ENCODE measurements around the gene NUDT16L1. TPM values are rescaled to one million over a fixed set of nuclear protein-coding genes. Genes with fewer than 3 reads are reported as not detected.

NUDT16L1 gene
- total and polyA plus RNA-seq, 2 experiments from 2014 or later: 84.4 to 157 TPM

GRCh38 chr16:4679156-4679849 lies 14.1 kb upstream of the NUDT16L1 start:
- TF ChIP-seq, protein P1, sequence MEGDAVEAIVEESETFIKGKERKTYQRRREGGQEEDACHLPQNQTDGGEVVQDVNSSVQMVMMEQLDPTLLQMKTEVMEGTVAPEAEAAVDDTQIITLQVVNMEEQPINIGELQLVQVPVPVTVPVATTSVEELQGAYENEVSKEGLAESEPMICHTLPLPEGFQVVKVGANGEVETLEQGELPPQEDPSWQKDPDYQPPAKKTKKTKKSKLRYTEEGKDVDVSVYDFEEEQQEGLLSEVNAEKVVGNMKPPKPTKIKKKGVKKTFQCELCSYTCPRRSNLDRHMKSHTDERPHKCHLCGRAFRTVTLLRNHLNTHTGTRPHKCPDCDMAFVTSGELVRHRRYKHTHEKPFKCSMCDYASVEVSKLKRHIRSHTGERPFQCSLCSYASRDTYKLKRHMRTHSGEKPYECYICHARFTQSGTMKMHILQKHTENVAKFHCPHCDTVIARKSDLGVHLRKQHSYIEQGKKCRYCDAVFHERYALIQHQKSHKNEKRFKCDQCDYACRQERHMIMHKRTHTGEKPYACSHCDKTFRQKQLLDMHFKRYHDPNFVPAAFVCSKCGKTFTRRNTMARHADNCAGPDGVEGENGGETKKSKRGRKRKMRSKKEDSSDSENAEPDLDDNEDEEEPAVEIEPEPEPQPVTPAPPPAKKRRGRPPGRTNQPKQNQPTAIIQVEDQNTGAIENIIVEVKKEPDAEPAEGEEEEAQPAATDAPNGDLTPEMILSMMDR (IDR thresholded peaks at IDR 0.05; ENCODE audit: low read depth, low read length): no peak
- no peaks in the 10 kb centered on the region for H3K9me3 ChIP-seq (ENCODE audit: low read depth)
- H3K4me1 ChIP-seq (ENCODE audit: low read depth): peaks cover 13% of the 10 kb centered on the region
- no peaks in the 10 kb centered on the region for H3K27me3 ChIP-seq
- H3K4me3 ChIP-seq: no peak overlapping the region
- peak in 1 of 2 donors; percentile 75 for DNase-seq (ENCODE audit: low read depth in 1 of 2, low spot score in 1 of 2)
- peak overlapping the region; percentile 62 for H3K27ac ChIP-seq
- peaks cover 2% of the 10 kb centered on the region for H3K36me3 ChIP-seq

- DNase-seq (ENCODE audit: low read depth in 1 of 2, low spot score in 1 of 2): no peak
- Histone ChIP-seq H3K4me1 (ENCODE audit: low read depth) (peaks cover 13% of the 10 kb centered on the region), H3K27me3 (no peaks in the 10 kb centered on the region), H3K9me3 (ENCODE audit: low read depth) (no peaks in the 10 kb centered on the region), H3K4me3 (no peak overlapping the region), H3K36me3 (peaks cover 2% of the 10 kb centered on the region), H3K27ac (peak overlapping the region; percentile 62)
- TF ChIP-seq, protein P1 (IDR thresholded peaks at IDR 0.05; ENCODE audit: low read depth, low read length): no peak
These were observed 13.3 kb upstream of the NUDT16L1 start for GRCh38 chr16:4679850-4680636.

DNA sequence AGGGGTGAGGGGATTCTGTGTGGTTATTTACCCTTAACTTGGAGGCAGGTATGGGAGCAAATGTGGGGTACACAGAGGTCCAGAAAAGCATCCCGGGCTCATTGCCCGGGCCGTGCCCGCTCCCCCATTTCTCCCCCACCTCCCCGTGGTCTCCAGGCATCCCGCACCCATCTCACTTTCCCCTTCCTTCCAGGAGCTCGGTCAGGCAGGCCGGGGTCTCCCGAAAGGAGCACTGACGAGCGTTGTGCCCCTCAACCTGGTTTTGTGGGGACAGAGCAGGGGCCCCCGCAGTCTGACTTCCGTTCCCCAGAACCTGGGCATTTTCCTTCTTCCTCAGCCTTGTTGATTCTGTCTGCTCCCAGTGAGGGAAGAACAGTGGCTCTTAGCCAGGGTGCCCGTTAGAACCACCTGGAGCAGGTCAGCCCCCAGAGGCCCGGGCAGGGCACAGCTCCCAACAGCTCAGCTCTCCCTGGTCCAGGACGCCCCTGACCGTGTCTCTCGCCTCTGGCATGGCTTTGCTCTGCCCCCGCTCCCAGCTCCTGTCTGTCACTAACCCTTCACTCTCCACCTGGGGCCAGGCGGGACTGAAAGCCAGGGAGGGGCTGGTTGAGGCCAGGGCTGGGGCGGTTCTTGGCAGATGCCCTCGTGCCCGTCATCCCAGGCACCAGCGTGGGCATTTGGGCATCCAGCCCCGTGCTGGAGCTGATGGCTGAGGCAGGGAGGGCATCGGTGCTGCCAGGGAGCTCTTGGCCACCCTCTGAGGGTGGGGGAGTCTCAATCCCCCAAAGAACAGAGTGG lies 12.5 kb upstream of the NUDT16L1 start:
- DNase-seq (ENCODE audit: low read depth in 1 of 2, low spot score in 1 of 2): no peak
- peaks cover 13% of the 10 kb centered on the region for H3K4me1 ChIP-seq (ENCODE audit: low read depth)
- H3K9me3 ChIP-seq (ENCODE audit: low read depth): no peaks in the 10 kb centered on the region
- H3K36me3 ChIP-seq: peaks cover 2% of the 10 kb centered on the region
- H3K4me3 ChIP-seq: no peak overlapping the region
- TF ChIP-seq, protein P1 (IDR thresholded peaks at IDR 0.05; ENCODE audit: low read depth, low read length): no peak
- peak overlapping the region; percentile 51 for H3K27ac ChIP-seq
- no peaks in the 10 kb centered on the region for H3K27me3 ChIP-seq

- DNase-seq (ENCODE audit: low read depth in 1 of 2, low spot score in 1 of 2): no peak
- TF ChIP-seq, protein P1 (IDR thresholded peaks at IDR 0.05; ENCODE audit: low read depth, low read length): no peak
- H3K36me3 ChIP-seq: peaks cover 2% of the 10 kb centered on the region
- no peaks in the 10 kb centered on the region for H3K9me3 ChIP-seq (ENCODE audit: low read depth)
- H3K4me3 ChIP-seq: no peak overlapping the region
- no peak overlapping the region for H3K27ac ChIP-seq
- H3K4me1 ChIP-seq (ENCODE audit: low read depth): peaks cover 13% of the 10 kb centered on the region
- no peaks in the 10 kb centered on the region for H3K27me3 ChIP-seq
These were observed 11.8 kb upstream of the NUDT16L1 start for GRCh38 chr16:4681471-4682083.

DNA sequence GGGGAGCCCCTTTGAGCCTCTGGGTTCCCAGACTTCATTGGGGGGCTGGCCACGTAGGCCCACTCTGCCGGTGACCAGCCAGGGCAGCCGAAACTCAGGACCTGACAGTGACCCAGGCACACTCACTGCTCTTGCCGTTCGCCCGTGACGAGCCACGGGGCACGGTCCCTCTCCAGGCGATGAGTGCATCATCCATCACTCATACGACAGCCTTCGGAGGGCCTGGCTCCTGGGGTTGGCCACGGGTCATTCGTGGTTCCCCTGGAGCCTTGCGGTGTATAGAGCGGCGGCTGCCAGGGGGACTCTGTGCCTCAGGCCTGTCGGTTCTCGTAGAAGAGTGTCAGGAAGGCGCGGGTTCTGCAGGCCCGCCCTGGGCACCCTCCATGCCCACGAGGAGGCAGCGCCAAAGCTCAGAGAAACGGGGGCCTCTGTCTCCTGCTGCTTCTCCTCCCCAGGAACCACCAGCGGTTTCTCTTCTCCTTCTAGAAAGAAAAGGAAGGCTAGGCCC lies 11.2 kb upstream of the NUDT16L1 start:
- Histone ChIP-seq H3K4me3 (no peak overlapping the region), H3K27ac (no peak overlapping the region), H3K9me3 (ENCODE audit: low read depth) (no peaks in the 10 kb centered on the region), H3K27me3 (no peaks in the 10 kb centered on the region), H3K36me3 (peaks cover 2% of the 10 kb centered on the region), H3K4me1 (ENCODE audit: low read depth) (peaks cover 13% of the 10 kb centered on the region)
- no peak for DNase-seq (ENCODE audit: low read depth in 1 of 2, low spot score in 1 of 2)
- TF ChIP-seq, protein P1 (IDR thresholded peaks at IDR 0.05; ENCODE audit: low read depth, low read length): no peak

Data from cardiac muscle cell (in vitro differentiated cells and primary cell).